HG03280 (cell line): Measurements from ENCODE around the gene SLC22A25.
"Not testable (repeated sequence)": the region's sequence is repeated elsewhere in the genome, so short reads cannot be mapped to it uniquely, and the experiment has no call there.

Source experiments
- ATAC-seq: cut with Tn5 transposase; IDR thresholded peaks from one replicate; pipeline ENCODE4 v1.9.1; 2021; ENCODE audit warnings: mild to moderate bottlenecking, moderate library complexity; ENCODE audit not compliant: unreplicated experiment

Gene SLC22A25

GRCh38 chr11:63243533-63243932 is at the start of gene SLC22A25:
TSS of gene SLC22A25 (minus strand) at chr11:63243599. CDS start at chr11:63229652, 13,947 bp downstream.
- ATAC-seq = no peak

GRCh38 chr11:63290285-63290684 is 46.9 kb upstream of the SLC22A25 start:
- ATAC-seq = no peak

GRCh38 chr11:63289658-63290057 is 46.3 kb upstream of the SLC22A25 start:
- no peak for ATAC-seq

GRCh38 chr11:63282579-63282978 is 39.2 kb upstream of the SLC22A25 start:
- ATAC-seq = no peak

- no peak for ATAC-seq
Measured at GRCh38 chr11:63280920-63281319, 37.5 kb upstream of the SLC22A25 start.

- no peak for ATAC-seq
Measured at GRCh38 chr11:63277345-63277943, 34.0 kb upstream of the SLC22A25 start.

- ATAC-seq = no peak
Measured at GRCh38 chr11:63274776-63275175, 31.4 kb upstream of the SLC22A25 start.

GRCh38 chr11:63273685-63274084 is 30.3 kb upstream of the SLC22A25 start:
- ATAC-seq = no peak

GRCh38 chr11:63262547-63262946 is 19.1 kb upstream of the SLC22A25 start:
- ATAC-seq = no peak

- ATAC-seq = no peak
Measured at GRCh38 chr11:63251312-63251711, 7.9 kb upstream of the SLC22A25 start.

- no peak for ATAC-seq
Measured at GRCh38 chr11:63250162-63251050, 7.0 kb upstream of the SLC22A25 start.

GRCh38 chr11:63248966-63249365 is 5.6 kb upstream of the SLC22A25 start:
- no peak for ATAC-seq

- ATAC-seq = not testable (repeated sequence)
Measured at GRCh38 chr11:63247237-63248002, 4.0 kb upstream of the SLC22A25 start.

GRCh38 chr11:63246045-63246444 is 2.6 kb upstream of the SLC22A25 start:
- no peak for ATAC-seq

- ATAC-seq = no peak
Measured at GRCh38 chr11:63244862-63245261, 1.5 kb upstream of the SLC22A25 start.

GRCh38 chr11:63242089-63242781 is 1.2 kb downstream of the SLC22A25 start:
- ATAC-seq = no peak

GRCh38 chr11:63240791-63241379 is 2.5 kb downstream of the SLC22A25 start:
- no peak for ATAC-seq

- ATAC-seq = no peak
Measured at GRCh38 chr11:63240098-63240497, 3.3 kb downstream of the SLC22A25 start.

- no peak for ATAC-seq
Measured at GRCh38 chr11:63239254-63239653, 4.1 kb downstream of the SLC22A25 start.

- ATAC-seq = no peak
Measured at GRCh38 chr11:63237413-63237812, 6.0 kb downstream of the SLC22A25 start.
